ENCODE results near the gene NELFA. TPM values are rescaled to one million over a fixed set of nuclear protein-coding genes. Genes with fewer than 3 reads are reported as not detected.
A peak's percentile ranks its signal among the peaks of the same experiment; 100 is the strongest.

NELFA gene
- total and polyA plus RNA-seq, 2 of the 13 experiments (the other 11 are each of a cell fraction or from before 2014, with no cell fraction given): 13.3 to 18.5 TPM

- Histone ChIP-seq H4K20me1 (ENCODE audit: insufficient read depth, low read length) (no peaks in the 10 kb centered on the region), H3K27me3 (ENCODE audit: control insufficient read depth in 1 of 2, insufficient read depth in 2 of 2, low read length in 2 of 2) (no peaks in the 10 kb centered on the region; a peak in 1 of 5 replicates), H3K4me2 (ENCODE audit: low read depth, low read length) (no peak overlapping the region), H3K36me3 (replicated peaks in 1 of 2; ENCODE audit: control insufficient read depth in 1 of 2, insufficient read depth in 2 of 2, low read length in 2 of 2) (peaks cover 42 to 85% of the 10 kb centered on the region in 2 experiments), H3K4me1 (ENCODE audit: insufficient read depth, low read length) (peaks cover 18% of the 10 kb centered on the region; the same call in 1 of the 2 replicates), H3K27ac (ENCODE audit: extremely low read length, insufficient read depth, low read length) (no peak overlapping the region), H3K79me2 (ENCODE audit: insufficient read depth, low read length) (no peaks in the 10 kb centered on the region), H3K4me3 (replicated peaks in 1 of 3; ENCODE audit: insufficient read depth in 1 of 3, low read depth in 2 of 3, low read length in 3 of 3) (no peak overlapping the region), H3K9me3 (ENCODE audit: low read length) (no peaks in the 10 kb centered on the region), H2AFZ (ENCODE audit: low read length) (no peak overlapping the region), H3K9ac (ENCODE audit: insufficient read depth, low read depth, low read length) (no peak overlapping the region)
- FAIRE-seq: no peak
- TF ChIP-seq PBX2 (CRISPR knock-in tag; IDR thresholded peaks at IDR 0.05): no peak
- TF ChIP-seq SIX4 (CRISPR knock-in tag; IDR thresholded peaks at IDR 0.05): no peak
- no peak for TF ChIP-seq PBX3 (CRISPR knock-in tag; IDR thresholded peaks at IDR 0.05; ENCODE audit: borderline replicate concordance)
- TF ChIP-seq ZNF777 (CRISPR knock-in tag; IDR thresholded peaks at IDR 0.05): no peak
- no peak for TF ChIP-seq GTF2F1 (IDR thresholded peaks at IDR 0.05; ENCODE audit: low read length)
- no peak for TF ChIP-seq SALL1 (CRISPR knock-in tag; IDR thresholded peaks at IDR 0.05)
- TF ChIP-seq SMYD3 (CRISPR knock-in tag; IDR thresholded peaks at IDR 0.05): no peak
- no peak for TF ChIP-seq ZNF704 (CRISPR knock-in tag; IDR thresholded peaks at IDR 0.05; ENCODE audit: borderline replicate concordance)
- TF ChIP-seq ZIK1 (CRISPR knock-in tag; IDR thresholded peaks at IDR 0.05; ENCODE audit: borderline replicate concordance, low read depth): no peak
- no peak for TF ChIP-seq ZSCAN12 (CRISPR knock-in tag; IDR thresholded peaks at IDR 0.05)
- no peak for TF ChIP-seq ONECUT2 (CRISPR knock-in tag; IDR thresholded peaks at IDR 0.05)
- no peak for TF ChIP-seq HNRNPLL (IDR thresholded peaks at IDR 0.05; ENCODE audit: low read depth, low read length, poor library complexity, severe bottlenecking)
- no peak for TF ChIP-seq KLF13 (CRISPR knock-in tag; IDR thresholded peaks at IDR 0.05)
- no peak for TF ChIP-seq ZNF747 (CRISPR knock-in tag; IDR thresholded peaks at IDR 0.05; ENCODE audit: borderline replicate concordance)
- TF ChIP-seq RARA (CRISPR knock-in tag; IDR thresholded peaks at IDR 0.05): no peak
- TF ChIP-seq ZEB1 (IDR thresholded peaks at IDR 0.05; ENCODE audit: insufficient replicate concordance, low read depth): no peak
- no peak for TF ChIP-seq FOXP4 (CRISPR knock-in tag; IDR thresholded peaks at IDR 0.05)
- no peak for TF ChIP-seq PTBP1 (IDR thresholded peaks at IDR 0.05; ENCODE audit: low read depth, low read length, poor library complexity, severe bottlenecking)
- TF ChIP-seq ZNF333 (CRISPR knock-in tag; IDR thresholded peaks at IDR 0.05; ENCODE audit: borderline replicate concordance): no peak
- TF ChIP-seq PRPF4 (IDR thresholded peaks at IDR 0.05; ENCODE audit: low read depth, low read length, poor library complexity, severe bottlenecking): no peak
- no peak for DNase-seq (ENCODE audit: low spot score)
- BruUV-seq (replicated peaks): no TSS peak
- POLR2A ChIA-PET: no interaction called here
- CTCF ChIA-PET (ENCODE audit: low intra/inter-chr PET ratio, low total read pairs): no interaction called here
- intact Hi-C loops (cut with micrococcal nuclease; ENCODE audit: unreplicated experiment): no loop called here
- peak; percentile 32; the same call in 2 of the 3 replicates for ATAC-seq
- in situ Hi-C loops (cut with HindIII; ENCODE audit: extremely low pct_ligation_motif_present, low pct_unique_long_range_greater_than_20kb): no loop called here
- WGBS (ENCODE audit: low lambda C conversion rate): 87% methylated on average over 4 of the region's 4 CpGs
These were observed 45.8 kb downstream of the NELFA start for GRCh38 chr4:1962980-1963379.
